Mesendoderm (in vitro differentiated cells): ENCODE data around the gene LPCAT3.

Source experiments
- DNase-seq: peaks from one replicate; pipeline ENCODE4 v3.0.0; 2013
- H2AK5ac ChIP-seq: 2 replicates; pipeline ENCODE4 v1.6.1; 2013; ENCODE audit warnings: low read length, inconsistent platforms
- H2BK120ac ChIP-seq: 2 replicates; pipeline ENCODE4 v1.6.1; 2013; ENCODE audit warnings: low read depth, mild to moderate bottlenecking, low read length, moderate library complexity, mixed read lengths
- H2BK15ac ChIP-seq: replicated peaks from 2 replicates; pipeline ENCODE4 v1.6.1; 2013; ENCODE audit warnings: low read depth, mild to moderate bottlenecking, moderate library complexity
- H2BK5ac ChIP-seq: 2 replicates; pipeline ENCODE4 v1.6.1; 2013; ENCODE audit warnings: low read length, inconsistent platforms
- H3K18ac ChIP-seq: 2 replicates; pipeline ENCODE4 v1.6.1; 2013; ENCODE audit warnings: mild to moderate bottlenecking, low read length, mixed read lengths
- H3K23ac ChIP-seq: one replicate; pipeline ENCODE4 v1.6.1; 2013; ENCODE audit warnings: low read length
- H3K27ac ChIP-seq: 2 replicates; pipeline ENCODE4 v1.5.1; 2013; ENCODE audit warnings: low read depth, mild to moderate bottlenecking, inconsistent platforms, low read length, moderate library complexity
- H3K27me3 ChIP-seq: 2 replicates; pipeline ENCODE4 v1.6.1; 2013; ENCODE audit warnings: low read length, control low read depth, mild to moderate bottlenecking, inconsistent platforms; ENCODE audit not compliant: insufficient read depth, poor library complexity
- H3K36me3 ChIP-seq: 2 replicates; pipeline ENCODE4 v1.6.1; 2013; ENCODE audit warnings: low read length, inconsistent platforms; ENCODE audit not compliant: control insufficient read depth, insufficient read depth
- H3K4ac ChIP-seq: one replicate; pipeline ENCODE4 v1.6.1; 2013; ENCODE audit warnings: low read depth, mild to moderate bottlenecking, low read length, moderate library complexity
- H3K4me1 ChIP-seq: 2 replicates; pipeline ENCODE4 v1.6.1; 2013; ENCODE audit warnings: low read depth, low read length, inconsistent platforms; ENCODE audit not compliant: control insufficient read depth
- H3K4me2 ChIP-seq: 2 replicates; pipeline ENCODE4 v1.6.1; 2013; ENCODE audit warnings: low read length
- H3K4me3 ChIP-seq: 2 replicates; pipeline ENCODE4 v1.5.1; 2013; ENCODE audit warnings: mild to moderate bottlenecking, low read length
- H3K56ac ChIP-seq: one replicate; pipeline ENCODE4 v1.6.1; 2013; ENCODE audit warnings: low read length
- H3K79me1 ChIP-seq: 2 replicates; pipeline ENCODE4 v1.6.1; 2013; ENCODE audit warnings: low read length, inconsistent platforms
- H3K79me2 ChIP-seq: 2 replicates; pipeline ENCODE4 v1.6.1; 2013; ENCODE audit warnings: mild to moderate bottlenecking, low read length; ENCODE audit not compliant: control insufficient read depth, insufficient read depth
- H3K9ac ChIP-seq: 2 replicates; pipeline ENCODE4 v1.6.1; 2013; ENCODE audit warnings: low read length, inconsistent platforms
- H4K5ac ChIP-seq: one replicate; pipeline ENCODE4 v1.6.1; 2013; ENCODE audit warnings: low read length
- H4K8ac ChIP-seq: one replicate; pipeline ENCODE4 v1.6.1; 2013; ENCODE audit warnings: low read depth, mild to moderate bottlenecking, control low read depth, low read length, moderate library complexity
- WGBS: extraction: QIAGEN DNeasy Blood & Tissue Kit; methylation state at CpG from one replicate; pipeline ENCODE4 v1.1.7; 2013; ENCODE audit warnings: low lambda C conversion rate, missing lambda C conversion rate; ENCODE audit not compliant: insufficient coverage; ENCODE audit errors: extremely low coverage; 5-methylcytosine and 5-hydroxymethylcytosine counted together

The LPCAT3 gene

DNA sequence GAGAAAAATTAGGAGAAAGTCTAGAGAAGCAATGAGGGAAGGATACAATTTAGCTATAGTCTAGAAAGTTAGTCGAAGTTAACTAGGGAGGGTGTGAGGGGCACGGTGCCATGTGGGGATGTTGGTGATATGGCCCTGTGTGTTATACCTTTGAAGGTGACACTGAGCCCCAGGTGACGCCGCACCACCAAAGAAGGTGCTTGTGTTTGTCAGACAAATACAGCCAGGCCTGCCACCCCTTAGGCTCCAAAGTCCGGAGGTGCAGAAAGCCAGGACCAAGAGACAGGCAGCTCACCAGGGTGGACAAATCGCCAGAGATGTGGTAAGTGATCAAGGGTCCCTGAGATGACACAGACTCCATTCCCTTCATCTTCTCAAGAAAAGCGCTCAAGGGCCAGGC is 43.3 kb upstream of the LPCAT3 start:
- Histone ChIP-seq H3K4me1 (peaks cover 2% of the 10 kb centered on the region), H2BK120ac (no peak overlapping the region), H3K18ac (no peak overlapping the region), H3K79me1 (no peaks in the 10 kb centered on the region), H3K56ac (no peak overlapping the region), H3K4ac (no peak overlapping the region), H3K36me3 (no peaks in the 10 kb centered on the region), H2BK5ac (no peak overlapping the region), H3K4me2 (no peak overlapping the region), H4K8ac (no peak overlapping the region), H3K23ac (no peak overlapping the region), H3K9ac (no peak overlapping the region), H4K5ac (no peak overlapping the region), H2BK15ac (no peak overlapping the region), H3K27me3 (no peaks in the 10 kb centered on the region), H3K4me3 (no peak overlapping the region), H3K27ac (no peak overlapping the region), H2AK5ac (no peak overlapping the region), H3K79me2 (no peaks in the 10 kb centered on the region)
- DNase-seq = no peak
- WGBS = no CpG with 5 or more reads among the region's 7 CpGs

GRCh38 chr12:7061138-7061537 is 42.9 kb upstream of the LPCAT3 start:
- Histone ChIP-seq H3K23ac (no peak overlapping the region), H3K18ac (no peak overlapping the region), H3K36me3 (no peaks in the 10 kb centered on the region), H3K4me2 (no peak overlapping the region), H3K27ac (no peak overlapping the region), H3K9ac (no peak overlapping the region), H3K56ac (peak overlapping the region; percentile 19), H3K79me1 (no peaks in the 10 kb centered on the region), H2BK120ac (no peak overlapping the region), H3K79me2 (no peaks in the 10 kb centered on the region), H3K27me3 (no peaks in the 10 kb centered on the region), H2BK5ac (no peak overlapping the region), H3K4me1 (peaks cover 2% of the 10 kb centered on the region), H4K5ac (no peak overlapping the region), H4K8ac (no peak overlapping the region), H2BK15ac (no peak overlapping the region), H3K4ac (no peak overlapping the region), H3K4me3 (no peak overlapping the region), H2AK5ac (no peak overlapping the region)
- DNase-seq = peak; percentile 14
- WGBS = no CpG with 5 or more reads among the region's 13 CpGs

GRCh38 chr12:7060353-7060954 is 42.2 kb upstream of the LPCAT3 start, which contains the start of gene C1S:
Gene C1S (plus strand): TSS chr12:7060718. CDS start chr12:7061913, 1,195 bp downstream.
- Histone ChIP-seq H4K5ac (no peak within 1 kb of the TSS), H3K4me2 (no peak within 1 kb of the TSS), H2AK5ac (no peak within 1 kb of the TSS), H3K27ac (no peak within 1 kb of the TSS), H3K4me3 (no peak within 1 kb of the TSS), H3K79me1 (no peaks in the 10 kb centered on the region), H3K4ac (no peak within 1 kb of the TSS), H3K4me1 (peaks cover 2% of the 10 kb centered on the region), H4K8ac (no peak within 1 kb of the TSS), H2BK120ac (no peak within 1 kb of the TSS), H3K36me3 (no peaks in the 10 kb centered on the region), H2BK5ac (no peak within 1 kb of the TSS), H3K79me2 (no peaks in the 10 kb centered on the region), H3K23ac (no peak within 1 kb of the TSS), H3K56ac (peak within 1 kb of the TSS; percentile 19), H3K9ac (peak within 1 kb of the TSS; percentile 26), H3K27me3 (no peaks in the 10 kb centered on the region), H3K18ac (peak within 1 kb of the TSS; percentile 79), H2BK15ac (no peak within 1 kb of the TSS)
- no CpG with 5 or more reads among the region's 10 CpGs for WGBS
- DNase-seq = peak; percentile 94

DNA sequence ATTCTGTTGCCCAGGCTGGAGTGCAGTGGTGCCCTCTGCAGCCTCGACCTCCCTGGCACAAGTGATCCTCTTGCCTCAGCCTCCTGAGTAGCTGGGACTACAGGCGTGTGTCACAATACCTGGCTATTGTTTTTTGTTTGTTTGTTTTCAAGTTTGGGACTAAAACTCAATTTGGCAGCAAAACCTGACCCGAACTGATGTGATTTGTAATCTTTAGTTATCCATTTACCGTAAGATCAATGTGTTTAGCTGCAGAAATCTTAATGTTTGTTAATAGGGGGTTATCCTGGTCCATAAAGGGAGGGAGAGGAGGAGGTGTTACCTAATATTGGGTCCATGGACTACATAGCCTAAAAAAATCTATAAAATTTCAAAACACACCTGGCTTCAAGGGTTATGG is 41.5 kb upstream of the LPCAT3 start:
- Histone ChIP-seq H3K36me3 (no peaks in the 10 kb centered on the region), H3K4me2 (no peak overlapping the region), H3K27me3 (no peaks in the 10 kb centered on the region), H2BK15ac (no peak overlapping the region), H3K79me1 (no peaks in the 10 kb centered on the region), H3K18ac (no peak overlapping the region), H4K5ac (no peak overlapping the region), H3K79me2 (no peaks in the 10 kb centered on the region), H4K8ac (no peak overlapping the region), H3K4ac (no peak overlapping the region), H2BK5ac (no peak overlapping the region), H3K4me1 (peaks cover 2% of the 10 kb centered on the region), H3K56ac (no peak overlapping the region), H3K27ac (no peak overlapping the region), H2BK120ac (no peak overlapping the region), H3K23ac (no peak overlapping the region), H3K9ac (no peak overlapping the region), H3K4me3 (no peak overlapping the region), H2AK5ac (no peak overlapping the region)
- no peak for DNase-seq
- no CpG with 5 or more reads among the region's 4 CpGs for WGBS

DNA sequence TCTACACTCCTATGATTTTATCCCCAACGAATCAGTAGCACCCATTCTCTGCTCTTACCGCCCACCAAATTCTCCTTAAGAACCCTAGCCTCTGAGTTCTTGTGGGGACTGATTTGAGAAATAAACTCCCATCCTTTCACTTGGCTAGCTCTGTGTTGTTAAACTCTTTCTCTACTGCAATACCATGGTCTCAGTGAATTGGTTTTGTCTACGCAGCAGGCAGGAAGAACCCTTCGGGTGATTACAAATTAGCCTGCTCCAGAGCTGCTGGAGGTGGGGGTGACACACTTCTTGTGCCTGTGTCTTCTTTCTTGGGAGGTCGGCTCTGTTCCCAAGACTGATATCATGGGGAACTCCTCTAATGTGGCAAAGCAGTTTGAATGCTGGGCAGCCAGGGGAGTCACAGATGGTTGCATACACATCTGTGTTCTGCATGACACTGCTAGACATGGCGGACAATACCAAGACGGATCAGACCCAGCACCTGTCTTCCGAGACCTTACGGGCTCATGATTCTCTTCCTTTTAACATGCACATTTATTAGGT is 40.6 kb upstream of the LPCAT3 start:
- Histone ChIP-seq H2BK5ac (no peak overlapping the region), H3K79me2 (no peaks in the 10 kb centered on the region), H3K27ac (no peak overlapping the region), H3K23ac (no peak overlapping the region), H3K36me3 (no peaks in the 10 kb centered on the region), H4K5ac (no peak overlapping the region), H3K27me3 (no peaks in the 10 kb centered on the region), H3K4ac (no peak overlapping the region), H2BK15ac (no peak overlapping the region), H2BK120ac (no peak overlapping the region), H3K4me1 (peaks cover 2% of the 10 kb centered on the region), H3K9ac (no peak overlapping the region), H3K18ac (no peak overlapping the region), H3K79me1 (no peaks in the 10 kb centered on the region), H3K56ac (no peak overlapping the region), H2AK5ac (no peak overlapping the region), H3K4me3 (no peak overlapping the region), H3K4me2 (no peak overlapping the region), H4K8ac (no peak overlapping the region)
- DNase-seq = no peak
- no CpG with 5 or more reads among the region's 9 CpGs for WGBS
